Smooth muscle cell of the pulmonary artery (primary cell): ENCODE measurements around the gene RAB3A. TPM values are rescaled to one million over a fixed set of nuclear protein-coding genes. Genes with fewer than 3 reads are reported as not detected.

Experiments
- total RNA-seq: library from RNA; depleted of rRNA; stranded (reverse); fragments of >200 nt; gene quantifications from 2 replicates; pipeline ENCODE4 v1.2.3, GENCODE V29; 2014

RAB3A gene
- total RNA-seq, result 8.6 and 10.4 TPM in 2 replicates

GRCh38 chr19:18203863-18204393 lies at the start of gene RAB3A:
TSS of gene RAB3A (minus strand) at chr19:18204042. CDS start at chr19:18202740, 1,302 bp downstream.

GRCh38 chr19:18225702-18226468 lies 22.0 kb upstream of the RAB3A start, which contains the start of gene PDE4C:
TSS of gene PDE4C (minus strand) at chr19:18226438. CDS start at chr19:18226415, 23 bp downstream.

DNA sequence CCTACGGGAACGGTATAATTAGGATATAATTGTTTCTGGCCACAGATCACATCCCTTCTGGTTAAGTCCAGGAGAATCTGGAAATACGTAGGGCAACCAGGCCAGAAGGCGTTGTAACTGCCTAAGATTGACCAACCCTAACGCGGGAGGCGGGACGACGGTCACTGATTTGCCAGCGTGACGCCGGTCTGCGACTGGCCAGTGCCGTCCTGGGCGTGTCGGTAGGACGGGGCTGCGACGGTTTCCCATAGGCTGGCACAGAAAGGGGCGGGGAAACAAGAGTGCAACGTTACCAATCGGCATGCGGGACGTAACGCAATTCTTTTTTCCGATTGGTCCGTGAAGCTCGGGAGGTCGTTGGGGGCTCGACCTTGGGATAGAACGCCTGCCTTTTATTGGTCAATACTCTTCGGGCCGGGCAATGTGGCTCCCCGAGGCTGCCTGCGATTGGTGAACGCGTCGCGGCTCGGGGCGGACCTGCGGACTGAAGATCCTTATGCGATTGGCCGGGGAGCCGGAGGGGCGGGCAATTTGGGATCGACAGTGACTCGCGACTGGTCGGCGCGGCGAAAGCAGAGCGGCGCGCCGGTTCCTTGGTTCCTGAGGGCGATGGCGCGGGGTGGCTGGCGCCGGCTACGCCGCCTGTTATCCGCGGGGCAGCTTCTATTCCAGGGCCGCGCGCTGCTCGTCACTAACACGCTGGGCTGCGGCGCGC lies 11.0 kb downstream of the RAB3A start, which contains the start of gene MPV17L2:
Gene MPV17L2, plus strand, starts transcription at position 546 of the 715 bp plus-strand sequence. Its CDS starts 64 bp downstream, at position 610.

DNA sequence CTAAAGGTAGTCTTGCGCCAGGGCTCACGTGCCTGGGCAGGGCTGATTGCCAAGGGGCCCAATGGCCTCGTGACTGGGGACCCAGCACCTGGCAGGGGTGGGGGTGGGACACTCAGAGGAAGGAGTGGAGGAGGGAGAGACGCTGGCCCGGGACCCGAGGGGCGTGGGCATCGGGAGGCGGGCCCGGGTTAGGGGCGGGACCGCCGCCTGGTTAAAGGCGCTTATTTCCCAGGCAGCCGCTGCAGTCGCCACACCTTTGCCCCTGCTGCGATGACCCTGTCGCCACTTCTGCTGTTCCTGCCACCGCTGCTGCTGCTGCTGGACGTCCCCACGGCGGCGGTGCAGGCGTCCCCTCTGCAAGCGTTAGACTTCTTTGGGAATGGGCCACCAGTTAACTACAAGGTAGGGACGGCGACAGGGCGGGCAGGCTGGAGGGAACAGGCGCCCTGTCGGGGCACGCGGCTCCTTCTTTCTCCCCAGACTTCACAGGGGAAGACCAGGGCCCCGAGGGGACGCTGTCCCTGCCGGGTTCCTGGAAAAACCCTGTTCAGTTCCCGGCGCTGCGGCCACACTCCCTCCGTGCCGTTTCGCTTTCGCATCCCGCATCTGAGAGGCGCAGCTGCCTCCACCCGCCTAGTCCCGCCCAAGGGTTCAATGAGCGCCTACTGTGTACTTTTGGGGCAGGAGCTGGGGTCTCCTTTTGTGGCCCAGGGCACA lies 30.1 kb downstream of the RAB3A start, which contains the start of gene IFI30:
Gene IFI30, plus strand, starts transcription at position 242 of the 717 bp plus-strand sequence. Its CDS starts 29 bp downstream, at position 271.

GRCh38 chr19:18152817-18153555 lies 50.9 kb downstream of the RAB3A start, which contains the start of gene PIK3R2:
TSS of gene PIK3R2 (plus strand) at chr19:18153163. CDS start at chr19:18155880, 2,717 bp downstream.

Other genes with a start within 250 kb of the RAB3A start
- 0.03 TPM in 1 of 2 replicates, not detected in the other for gene KCNN1, start 236.9 kb downstream of the RAB3A start, total RNA-seq
- 11.0 and 15.1 TPM in 2 replicates for gene ARRDC2, start 195.9 kb downstream of the RAB3A start, total RNA-seq
- gene IL12RB1, start 117.1 kb downstream of the RAB3A start, total RNA-seq, result 0.33 and 0.36 TPM in 2 replicates
- 8.4 and 8.5 TPM in 2 replicates for gene MAST3, start 106.3 kb downstream of the RAB3A start, total RNA-seq
- gene PIK3R2, start 50.9 kb downstream of the RAB3A start, total RNA-seq, result 32.0 and 55.7 TPM in 2 replicates
- gene IFI30, start 30.2 kb downstream of the RAB3A start, total RNA-seq, result 21.5 and 30.6 TPM in 2 replicates
- gene MPV17L2, start 10.8 kb downstream of the RAB3A start, total RNA-seq, result 4.4 and 7.6 TPM in 2 replicates
- gene PDE4C, start 22.4 kb upstream of the RAB3A start, total RNA-seq, result 4.5 and 21.3 TPM in 2 replicates
- gene IQCN, start 70.4 kb upstream of the RAB3A start, total RNA-seq, result 0.33 and 1.1 TPM in 2 replicates
- 146 and 216 TPM in 2 replicates for gene JUND, start 77.6 kb upstream of the RAB3A start, total RNA-seq
- 85.4 and 90.5 TPM in 2 replicates for gene LSM4, start 119.0 kb upstream of the RAB3A start, total RNA-seq
- 53.4 and 53.7 TPM in 2 replicates for gene PGPEP1, start 136.6 kb upstream of the RAB3A start, total RNA-seq
- gene GDF15, start 182.1 kb upstream of the RAB3A start, total RNA-seq, result 78.5 and 124 TPM in 2 replicates
- gene LRRC25, start 193.6 kb upstream of the RAB3A start, total RNA-seq, result 0.07 TPM in 2 replicates
- 50.0 and 70.0 TPM in 2 replicates for gene SSBP4, start 215.4 kb upstream of the RAB3A start, total RNA-seq
- 16.9 and 63.8 TPM in 2 replicates for gene ISYNA1, start 234.1 kb upstream of the RAB3A start, total RNA-seq